RKO (cell line): Measurements from ENCODE around the gene SRSF3.
"Not testable (repeated sequence)": the region's sequence is repeated elsewhere in the genome, so short reads cannot be mapped to it uniquely, and the experiment has no call there.

Experiments used
- DNase-seq: peaks from one replicate; pipeline ENCODE4 v3.0.0-alpha.2; 2016; ENCODE audit warnings: low spot score

The SRSF3 gene

DNA sequence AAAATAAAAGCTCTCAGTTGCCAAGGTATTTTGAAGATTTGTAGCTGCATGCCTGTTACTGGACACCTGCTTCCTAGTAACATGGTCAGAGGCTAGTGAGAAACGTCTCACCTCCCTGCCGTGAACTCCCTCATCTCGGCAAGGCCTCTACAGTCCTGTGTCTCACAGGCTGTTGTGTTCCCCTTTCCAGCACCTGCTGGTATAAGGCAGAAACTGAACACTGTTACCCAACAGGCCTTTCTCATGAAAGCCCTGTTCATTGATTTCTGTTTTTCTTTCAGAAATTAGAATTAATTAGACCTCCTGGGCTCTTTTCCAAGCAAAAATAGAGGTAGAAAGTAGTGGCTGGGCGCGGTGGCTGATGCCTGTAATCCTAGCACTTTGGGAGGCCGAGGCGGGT lies 17.6 kb upstream of the SRSF3 start:
- no peak for DNase-seq

DNA sequence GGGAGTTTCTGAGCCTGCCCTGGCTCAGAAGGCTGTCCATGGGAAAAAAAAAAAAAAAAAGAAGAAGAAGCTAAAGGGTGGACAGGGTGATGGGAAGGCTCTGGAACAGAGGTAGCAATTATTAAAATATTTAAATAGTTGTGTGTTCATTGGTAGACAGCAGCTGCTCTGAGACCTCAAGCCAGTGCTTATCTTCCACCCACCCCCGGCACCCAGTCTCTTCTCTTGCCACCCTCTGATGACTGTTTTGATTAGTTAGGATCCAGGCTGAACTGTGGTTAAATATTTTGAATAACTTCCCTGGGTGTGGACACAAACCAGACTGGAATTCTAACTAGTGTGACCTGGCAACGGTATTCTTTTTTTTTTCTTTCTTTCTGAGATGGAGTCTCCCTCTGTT lies 16.9 kb upstream of the SRSF3 start:
- DNase-seq, result no peak

DNA sequence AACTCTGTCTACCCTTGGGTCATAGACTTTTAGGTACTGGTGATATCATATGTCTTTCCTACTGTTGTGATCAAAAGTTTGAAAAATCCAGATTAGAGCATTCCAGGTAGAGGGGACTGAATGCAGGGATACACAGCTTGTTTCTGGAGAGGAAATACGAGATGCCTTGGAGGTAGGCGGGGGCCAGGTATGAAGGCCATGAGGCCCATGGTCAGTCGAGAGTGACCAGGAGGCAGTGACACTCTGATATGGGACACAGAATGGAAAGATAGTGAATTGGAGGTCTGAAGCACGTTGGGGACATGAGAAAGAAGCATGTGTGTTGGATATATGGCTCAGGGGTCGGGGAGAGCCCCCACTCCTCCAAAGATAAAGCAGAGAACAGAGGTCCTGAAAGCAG lies 16.1 kb upstream of the SRSF3 start:
- no peak for DNase-seq

DNA sequence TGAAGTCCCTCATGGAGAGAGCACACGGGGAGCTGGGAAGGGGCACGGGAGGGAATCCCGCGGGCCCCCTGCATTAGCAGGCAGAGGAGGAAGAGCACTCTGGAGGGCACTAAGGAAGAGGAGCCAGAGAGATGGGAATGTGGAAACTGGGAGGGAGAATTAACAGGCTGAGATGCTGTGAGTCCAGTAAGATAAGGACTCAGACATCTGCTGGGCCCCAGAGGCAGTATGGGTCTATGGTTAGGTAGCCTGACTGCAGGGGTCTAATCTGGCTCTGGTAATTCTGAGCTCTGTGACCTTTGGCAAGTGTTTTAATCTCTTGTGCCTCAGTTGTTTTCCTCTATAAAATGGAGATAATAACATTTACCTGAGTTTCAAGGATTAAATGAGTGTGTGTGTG lies 15.7 kb upstream of the SRSF3 start:
- DNase-seq, result no peak

DNA sequence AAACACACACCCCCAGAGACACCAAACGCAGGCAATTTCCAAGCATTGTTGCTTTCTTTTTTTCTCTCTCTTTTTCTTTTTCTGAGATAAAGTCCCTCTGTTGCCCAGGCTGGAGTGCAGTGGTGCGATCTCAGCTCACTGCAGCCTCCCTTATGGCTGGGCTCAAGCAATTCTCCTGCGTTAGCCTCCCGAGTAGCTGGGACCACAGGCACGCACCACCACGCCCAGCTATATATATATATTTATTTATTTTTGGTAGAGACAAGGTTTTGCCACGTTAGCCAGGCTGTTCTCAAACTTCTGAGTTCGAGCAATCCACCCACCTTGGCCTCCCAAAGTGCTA lies 14.0 kb upstream of the SRSF3 start:
- no peak for DNase-seq

DNA sequence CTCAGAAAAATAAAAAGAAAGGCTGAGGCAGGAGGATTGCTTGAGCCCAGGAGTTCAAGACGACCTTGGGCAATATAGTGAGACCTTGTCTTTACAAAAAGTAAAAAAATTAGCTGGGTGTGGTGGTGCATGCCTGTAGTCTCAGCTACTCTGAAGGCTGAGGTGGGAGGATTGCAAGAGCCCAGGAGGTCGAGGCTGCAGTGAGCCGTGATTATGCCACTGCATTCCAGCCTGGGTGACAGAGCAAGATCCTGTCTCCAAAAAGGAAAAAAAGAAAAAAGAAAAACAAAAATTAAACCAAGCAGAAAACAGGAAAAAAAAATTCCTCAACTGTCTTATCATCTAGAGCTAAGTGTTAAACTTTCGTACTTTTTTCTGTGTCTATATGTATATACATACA lies 12.4 kb upstream of the SRSF3 start:
- no peak for DNase-seq

DNA sequence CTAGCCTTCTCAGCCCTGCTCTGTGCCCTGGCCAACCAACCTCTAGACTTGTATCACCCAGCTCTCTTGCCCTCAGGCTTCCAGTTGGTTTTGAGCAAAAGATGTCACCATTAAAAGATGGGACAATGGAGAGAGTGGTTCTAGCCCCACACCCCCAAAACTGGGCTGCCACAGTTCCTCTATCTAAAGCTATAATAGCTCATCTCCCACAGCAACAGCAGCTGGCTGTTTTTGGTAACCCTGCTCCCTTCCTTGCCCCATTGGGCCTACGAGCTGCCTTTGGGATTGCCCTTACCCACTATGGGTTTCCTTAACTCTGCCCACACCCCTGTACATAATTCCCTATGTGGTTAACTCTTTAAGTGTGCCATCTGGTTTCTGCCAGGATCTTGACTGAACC lies 7.6 kb upstream of the SRSF3 start:
- DNase-seq, result no peak

DNA sequence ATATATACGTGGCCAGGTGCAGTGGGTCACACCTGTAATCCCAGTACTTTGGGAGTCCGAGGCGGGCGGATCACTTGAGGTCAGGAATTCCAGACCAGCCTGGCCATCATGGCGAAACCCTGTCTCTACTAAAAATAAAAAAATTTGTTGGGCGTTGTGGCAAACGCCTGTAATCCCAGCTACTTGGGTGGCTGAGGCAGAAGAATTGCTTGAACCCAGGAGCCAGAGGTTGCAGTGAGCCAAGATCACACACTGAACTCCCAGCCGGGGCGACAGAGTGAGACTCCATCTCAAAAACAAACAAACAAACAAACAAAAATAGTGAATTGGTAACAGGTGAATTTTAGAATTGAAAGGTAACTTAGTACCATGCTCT lies 5.1 kb upstream of the SRSF3 start:
- DNase-seq, result not testable (repeated sequence)

DNA sequence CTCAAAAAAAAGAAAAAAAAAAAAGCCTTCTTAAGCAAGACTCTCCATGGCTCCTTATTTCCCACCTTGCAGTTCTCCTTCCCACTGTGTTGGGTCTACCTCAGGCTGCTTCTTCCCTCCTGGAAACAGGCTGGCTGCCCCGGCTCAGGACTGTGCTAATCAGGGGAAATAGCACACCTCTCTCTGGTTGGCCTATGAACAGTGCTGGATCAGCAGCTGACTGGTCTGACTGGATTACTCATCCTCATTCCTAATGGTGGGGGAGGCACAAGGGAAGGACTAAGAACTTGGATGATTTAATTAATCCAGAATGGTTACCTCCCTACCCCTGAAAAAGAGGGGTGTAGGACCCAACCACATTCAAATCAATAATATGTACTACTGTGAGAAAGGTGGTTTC lies 3.9 kb upstream of the SRSF3 start:
- peak; percentile 83 for DNase-seq

DNA sequence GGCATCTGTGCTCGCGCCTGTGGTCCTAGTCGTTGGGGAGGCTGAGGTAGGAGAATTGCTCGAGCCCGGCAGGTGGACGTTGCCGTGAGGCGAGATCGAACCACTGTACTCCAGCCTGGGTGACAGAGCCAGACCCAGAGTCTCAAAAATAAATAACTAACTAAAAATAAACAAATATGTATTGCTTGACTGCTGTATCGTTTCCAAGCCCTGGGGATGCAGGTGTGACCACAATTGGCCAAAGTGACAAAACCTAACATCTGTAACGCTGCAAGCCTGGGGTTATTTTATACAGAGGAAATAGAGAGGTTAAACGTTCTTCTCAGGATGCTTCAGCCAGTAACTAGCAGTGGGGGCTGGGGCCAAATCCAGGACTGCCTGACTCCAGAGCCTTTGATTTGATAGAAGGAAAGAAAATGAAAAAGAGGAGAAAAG lies 1.9 kb upstream of the SRSF3 start:
- DNase-seq, result no peak

DNA sequence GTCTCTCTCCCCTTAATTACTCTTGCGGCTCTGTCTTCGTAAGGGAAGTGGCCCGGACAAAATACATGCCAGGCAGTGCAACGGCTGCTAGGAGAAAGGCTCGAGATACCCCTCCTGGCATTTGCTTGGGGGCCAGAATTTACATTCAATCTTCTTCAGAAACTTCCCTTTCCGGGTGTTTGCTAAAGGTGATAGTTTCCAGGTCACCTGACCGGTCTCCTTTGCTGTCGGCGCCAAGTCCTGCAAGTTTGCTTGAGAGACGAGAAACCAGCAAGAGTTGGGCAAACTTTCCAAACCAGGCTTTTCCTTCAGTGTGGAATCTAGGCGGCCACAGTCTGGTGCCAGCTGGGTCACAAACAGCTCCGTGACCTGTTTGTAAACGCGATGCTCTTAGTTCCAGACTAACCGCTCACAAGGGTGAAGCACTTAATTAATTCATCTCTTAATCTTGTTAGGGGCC lies 563 bp upstream of the SRSF3 start:
- DNase-seq, result peak; percentile 73

DNA sequence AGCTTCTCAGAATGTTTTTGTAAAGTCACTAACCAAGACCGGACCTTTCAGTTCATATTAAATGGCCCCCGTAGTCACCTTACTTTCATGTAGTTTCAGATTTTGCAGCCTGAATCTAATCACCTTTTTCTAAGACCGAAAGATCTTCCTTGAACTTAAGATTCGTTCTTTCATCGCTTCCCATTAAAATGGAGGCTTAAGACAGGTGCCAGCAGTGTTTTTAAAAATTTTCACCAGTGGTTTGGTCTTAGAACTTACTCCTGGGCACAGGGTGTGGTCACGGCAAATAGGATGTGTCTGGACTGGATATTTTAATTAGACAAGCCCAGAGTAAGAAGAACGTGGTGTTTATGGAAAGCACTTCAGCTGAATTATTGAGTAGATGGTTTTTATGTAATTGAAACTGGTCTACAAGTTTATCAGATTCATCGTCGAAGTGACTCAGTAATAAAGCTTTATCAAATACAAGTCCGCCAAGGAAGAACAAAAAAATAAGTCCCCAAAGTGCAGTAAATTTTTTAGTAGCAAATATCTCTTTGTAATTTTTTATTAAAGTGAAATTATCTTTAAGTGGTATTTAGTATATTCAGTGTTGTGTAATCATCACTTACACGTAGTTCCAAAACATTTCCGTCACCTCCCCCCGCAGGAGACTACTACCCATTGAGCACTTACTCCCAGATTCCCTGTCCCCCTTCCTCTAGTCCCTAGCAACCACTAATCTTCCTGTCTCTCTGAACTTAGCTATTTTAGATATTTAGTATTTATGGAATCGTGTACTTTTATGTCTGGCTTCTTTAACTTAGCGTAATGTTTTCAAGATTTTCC lies 868 bp downstream of the SRSF3 start:
- DNase-seq, result peak; percentile 77

DNA sequence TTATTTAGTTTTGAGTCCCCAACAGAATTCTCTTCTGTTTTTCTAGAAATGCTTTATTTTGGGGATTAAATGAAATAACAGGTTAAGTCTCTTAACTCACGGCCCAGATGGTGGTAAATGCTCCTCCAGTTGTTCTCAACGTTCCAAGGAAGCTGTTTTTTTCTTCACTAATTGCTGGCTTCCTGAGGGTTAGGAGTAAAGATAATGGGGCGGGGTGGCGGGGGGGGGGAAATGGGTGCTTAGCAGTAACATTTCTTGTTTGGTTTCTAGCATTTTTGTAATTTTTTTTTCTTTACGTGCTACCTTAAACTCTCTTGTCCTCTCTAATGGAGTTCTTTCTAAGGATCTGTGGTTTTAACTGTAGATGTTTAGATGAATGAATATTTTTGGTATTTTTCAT lies 2.2 kb downstream of the SRSF3 start:
- no peak for DNase-seq

DNA sequence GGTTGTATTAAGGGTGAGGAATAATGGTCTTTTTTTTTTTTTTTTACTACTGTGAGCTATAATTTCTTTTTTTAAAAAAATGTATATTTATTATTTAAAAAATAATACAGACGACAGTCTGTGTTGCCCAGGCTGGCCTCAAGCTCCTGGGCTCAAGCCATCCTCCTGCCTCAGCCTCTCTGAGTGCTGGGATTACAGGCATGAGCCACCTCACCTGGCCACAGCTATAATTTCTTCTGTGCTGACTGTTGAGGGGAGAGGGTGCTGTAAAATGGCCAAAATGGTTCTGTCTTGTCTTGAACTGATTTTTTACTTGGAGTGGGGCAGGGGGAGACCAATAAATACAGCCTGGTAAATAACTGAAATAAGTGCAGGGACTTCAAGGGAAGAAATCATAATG lies 3.6 kb downstream of the SRSF3 start:
- no peak for DNase-seq

DNA sequence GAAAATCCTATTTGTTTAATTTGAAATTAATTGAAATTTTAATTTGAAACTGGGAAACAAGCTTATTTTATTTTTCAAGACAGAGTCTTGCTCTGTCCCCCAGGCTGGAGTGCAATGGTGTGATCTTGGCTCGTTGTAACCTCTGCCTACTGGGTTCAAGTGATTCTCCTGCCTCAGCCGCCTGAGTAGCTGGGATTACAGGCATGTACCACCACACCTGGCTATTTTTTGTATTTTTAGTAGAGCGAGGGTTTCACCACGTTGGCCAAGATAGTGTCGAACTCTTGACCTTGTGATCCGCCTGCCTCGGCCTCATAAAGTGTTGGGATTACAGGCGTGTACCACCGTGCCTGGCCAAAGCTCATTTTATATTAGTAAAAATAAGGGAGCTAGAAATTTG lies 4.2 kb downstream of the SRSF3 start:
- no peak for DNase-seq

DNA sequence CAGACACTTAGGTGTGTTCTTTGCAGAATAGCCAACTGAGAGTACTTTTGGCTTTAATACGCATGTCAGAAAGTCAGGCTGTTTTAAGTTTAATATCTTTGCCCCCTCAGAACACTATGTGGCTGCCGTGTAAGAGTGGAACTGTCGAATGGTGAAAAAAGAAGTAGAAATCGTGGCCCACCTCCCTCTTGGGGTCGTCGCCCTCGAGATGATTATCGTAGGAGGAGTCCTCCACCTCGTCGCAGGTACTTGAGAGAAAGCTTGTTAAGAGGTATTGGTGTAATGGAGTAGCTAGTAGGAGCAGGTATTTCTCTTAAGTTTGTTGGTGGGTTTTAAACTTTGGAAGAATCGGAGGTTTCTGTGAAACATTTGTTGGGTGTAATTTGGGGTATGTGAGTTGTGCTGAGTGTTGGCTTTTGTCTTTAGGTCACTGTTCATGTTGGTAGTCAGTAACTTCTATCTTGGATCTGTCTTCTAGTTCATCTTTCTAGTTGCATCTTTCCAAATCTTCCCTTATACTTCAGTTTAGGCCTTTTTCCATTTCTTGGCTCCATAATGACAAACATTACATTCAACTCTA lies 4.7 kb downstream of the SRSF3 start:
- no peak for DNase-seq

DNA sequence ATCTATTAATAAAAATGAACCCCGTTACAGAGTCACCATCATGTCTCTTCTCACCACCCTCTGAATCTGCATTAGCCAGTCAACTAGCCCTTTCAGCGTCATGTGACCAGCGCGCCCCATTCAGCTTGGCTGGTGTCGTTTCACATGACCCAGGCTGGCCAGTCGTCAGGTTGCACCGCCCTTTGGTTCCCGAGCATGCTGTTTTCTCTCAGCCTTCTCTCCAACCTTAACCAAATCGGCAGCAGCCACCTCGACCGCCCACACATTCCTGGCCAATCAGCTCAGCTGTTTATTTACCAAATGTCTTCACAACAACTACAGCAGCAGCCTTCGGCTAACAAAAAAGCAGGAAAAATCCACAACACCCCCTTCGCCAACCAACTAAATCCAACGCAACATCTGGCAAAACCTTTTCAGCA lies 5.6 kb downstream of the SRSF3 start:
- no peak for DNase-seq

DNA sequence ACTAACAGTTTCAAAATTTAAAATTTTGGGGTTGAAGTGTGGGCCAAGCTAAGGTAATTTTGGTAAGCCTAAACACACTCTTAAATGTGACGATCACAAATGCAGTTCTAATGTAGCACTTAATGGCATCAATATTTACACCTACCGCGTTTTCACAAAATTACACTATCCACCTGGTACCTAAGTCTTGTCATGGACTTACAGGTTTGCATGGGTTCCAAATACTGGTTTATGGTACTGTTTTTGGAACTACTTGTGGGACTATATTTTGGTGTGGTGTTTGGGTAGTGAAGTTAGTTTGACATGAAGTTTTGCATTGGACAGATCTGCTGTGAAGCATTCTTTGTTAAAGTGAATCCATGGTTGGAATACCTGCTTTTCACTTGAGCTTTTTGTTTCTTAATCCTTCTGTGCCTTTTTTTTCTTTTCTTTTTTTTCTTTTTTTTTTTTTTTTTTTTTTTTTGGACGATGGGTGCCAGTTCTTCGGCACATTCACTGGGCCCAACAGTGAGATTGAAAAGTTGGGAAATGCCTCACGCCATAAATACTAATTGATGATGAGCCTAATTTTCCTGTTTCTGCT lies 6.5 kb downstream of the SRSF3 start:
- no peak for DNase-seq

DNA sequence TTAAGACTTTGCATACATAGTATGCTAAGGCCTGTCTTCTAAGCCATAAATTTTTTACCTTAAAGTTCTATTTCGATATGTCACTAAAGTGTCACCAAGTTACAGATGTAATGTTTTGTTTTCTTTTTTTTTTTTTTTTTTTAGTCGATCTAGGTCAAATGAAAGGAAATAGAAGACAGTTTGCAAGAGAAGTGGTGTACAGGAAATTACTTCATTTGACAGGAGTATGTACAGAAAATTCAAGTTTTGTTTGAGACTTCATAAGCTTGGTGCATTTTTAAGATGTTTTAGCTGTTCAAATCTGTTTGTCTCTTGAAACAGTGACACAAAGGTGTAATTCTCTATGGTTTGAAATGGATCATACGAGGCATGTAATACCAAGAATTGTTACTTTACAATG lies 7.7 kb downstream of the SRSF3 start:
- DNase-seq, result not testable (repeated sequence)

DNA sequence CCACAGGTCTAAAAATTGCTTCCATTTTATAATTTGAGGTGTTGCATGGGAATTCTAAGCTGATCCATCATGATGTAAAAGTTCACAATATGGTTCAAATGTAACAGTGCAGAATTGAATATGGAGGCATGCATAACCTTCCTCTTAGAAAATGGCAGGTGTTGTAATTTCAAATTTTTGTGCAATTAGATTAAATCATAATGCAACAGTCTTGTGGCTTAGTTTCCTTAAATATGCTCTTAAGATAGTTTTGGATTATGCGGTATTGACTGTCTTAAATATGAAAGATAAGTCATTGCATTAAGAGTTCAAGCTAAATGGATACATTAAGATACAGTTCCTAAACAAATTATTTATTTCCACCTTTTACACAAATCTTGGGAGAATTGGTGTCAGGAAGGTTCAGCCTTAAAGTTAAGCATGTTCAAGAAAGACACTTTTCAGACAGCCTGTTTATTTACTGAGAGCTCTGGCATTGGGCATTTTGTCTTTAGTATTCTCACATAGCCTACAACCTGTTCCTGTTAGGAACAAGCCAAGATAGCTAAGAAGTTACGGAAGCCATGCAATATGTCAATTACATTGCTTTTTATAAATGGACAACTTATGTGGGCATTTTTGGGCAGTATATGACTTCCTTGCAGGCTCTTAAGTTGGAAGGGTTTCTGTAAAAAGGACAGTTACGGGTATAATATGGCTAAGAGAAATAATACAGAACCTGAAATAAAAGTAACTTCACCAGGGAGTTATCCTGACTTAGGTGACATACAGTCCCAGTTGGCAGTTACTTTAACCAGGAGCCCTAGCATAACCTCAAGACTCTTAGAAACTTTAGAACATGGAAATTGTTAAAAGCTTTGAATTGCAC lies 9.3 kb downstream of the SRSF3 start:
- no peak for DNase-seq

DNA sequence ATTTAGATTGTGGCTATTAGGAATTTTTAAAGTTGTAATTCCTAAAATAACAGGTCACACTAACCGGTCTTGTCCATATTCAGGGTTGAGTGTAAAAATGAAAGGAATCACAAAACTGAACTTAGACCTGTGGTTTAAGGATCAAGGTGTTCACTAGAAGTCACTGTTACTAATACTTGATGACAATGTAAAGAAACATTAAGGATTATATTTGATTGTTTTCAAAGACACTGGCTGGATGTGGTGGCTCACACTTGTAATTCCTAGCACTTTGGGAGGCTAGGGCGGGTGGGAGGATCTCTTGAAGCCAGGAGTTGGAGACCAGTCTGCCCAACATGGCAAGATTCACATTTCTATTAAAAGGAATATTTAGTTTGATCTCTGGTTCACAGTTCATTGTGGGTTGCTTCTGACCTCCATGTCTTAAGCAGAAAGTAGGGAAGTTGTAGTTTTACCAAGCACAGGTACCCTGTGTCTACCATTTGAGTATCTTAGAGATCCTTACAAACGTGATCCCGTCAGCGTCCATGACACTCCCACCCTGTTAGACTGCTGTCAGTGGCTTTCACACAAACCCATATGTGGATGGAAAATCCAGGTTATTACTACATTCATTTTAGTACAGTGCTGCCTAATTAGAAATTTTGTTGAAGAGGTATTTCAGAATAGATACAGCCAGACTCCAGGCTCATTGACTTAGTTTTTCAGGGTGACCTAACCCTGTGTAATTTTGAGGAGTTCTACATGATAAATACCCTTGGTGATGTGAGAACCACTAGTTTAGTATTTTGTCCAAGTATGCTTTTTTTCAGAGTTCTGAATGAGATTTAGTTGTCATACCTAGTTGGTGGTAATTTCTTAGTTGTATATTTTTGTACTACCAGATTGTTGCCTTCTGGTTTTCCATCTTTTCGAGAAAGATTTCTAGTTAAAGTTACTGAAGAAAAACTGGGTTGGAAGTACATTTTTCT lies 10.2 kb downstream of the SRSF3 start:
- DNase-seq, result no peak
